Cardiac muscle cell (in vitro differentiated cells and primary cell): ENCODE measurements around the gene TFEC. TPM values are rescaled to one million over a fixed set of nuclear protein-coding genes. Genes with fewer than 3 reads are reported as not detected.

Experiments
- DNase-seq, 2 donors: peaks; one replicate each; pipeline versions ENCODE4 v3.0.0 to v3.0.0-alpha.2; 2010 to 2017; ENCODE audit warnings: low read depth in 1 of 2, low spot score in 1 of 2
- H3K27ac ChIP-seq: fragments of 200-600 bp; sonication (generic); 2 replicates; pipeline ENCODE4 v1.5.1; 2016
- H3K27me3 ChIP-seq: fragments of 200-600 bp; sonication (generic); 2 replicates; pipeline ENCODE4 v1.6.0; 2016; ENCODE audit warnings: control low read depth
- H3K36me3 ChIP-seq: fragments of 200-600 bp; sonication (generic); 2 replicates; pipeline ENCODE4 v1.5.1; 2016; ENCODE audit warnings: control low read depth
- H3K4me1 ChIP-seq: fragments of 200-600 bp; sonication (generic); 2 replicates; pipeline ENCODE4 v1.8.1; 2017; ENCODE audit warnings: low read depth, mild to moderate bottlenecking, mixed run types
- H3K4me3 ChIP-seq: fragments of 200-600 bp; sonication (generic); 2 replicates; pipeline ENCODE4 v1.5.1; 2016; ENCODE audit warnings: mild to moderate bottlenecking
- H3K9me3 ChIP-seq: fragments of 200-600 bp; sonication (generic); 2 replicates; pipeline ENCODE4 v1.5.1; 2017; ENCODE audit warnings: low read depth, mild to moderate bottlenecking, control low read depth
- polyA plus RNA-seq: library from polyadenylated mRNA; unstranded; fragments of >200 nt; fragmentation: Nextera tagmentation; extraction: Ambion mirVana; gene quantifications from 2 replicates; pipeline ENCODE4 v1.2.1, GENCODE V29; 2016
- total RNA-seq: library from RNA; depleted of rRNA; stranded (reverse); fragments of >200 nt; gene quantifications from 2 replicates; pipeline ENCODE4 v1.2.3, GENCODE V29; 2016
- TF ChIP-seq, protein P1 (sequence below): IDR thresholded peaks from 2 replicates; pipeline ENCODE4 v1.5.1; 2012; ENCODE audit warnings: low read depth, mild to moderate bottlenecking, low read length

The TFEC gene
- total and polyA plus RNA-seq, 2 experiments from 2014 or later: not detected

DNA sequence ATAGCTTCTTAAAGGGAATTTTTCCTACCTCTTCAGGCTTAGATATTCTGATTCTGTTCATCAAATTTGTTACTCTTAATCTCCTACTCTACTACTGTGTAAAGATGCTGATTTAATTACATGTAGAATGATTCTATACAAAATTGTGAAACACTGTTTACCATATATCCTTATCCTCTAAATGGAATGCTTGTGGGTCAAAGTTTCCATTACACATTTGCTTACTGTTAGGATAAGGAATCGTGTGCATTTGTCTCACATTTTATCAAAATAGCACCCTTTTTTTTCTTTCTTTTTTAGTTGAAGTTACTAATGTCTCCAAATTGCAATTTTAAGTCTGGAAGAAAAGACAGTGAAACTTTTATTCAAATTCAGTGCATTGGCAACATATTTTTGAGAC is 65.3 kb downstream of the TFEC start:
- H3K4me3 ChIP-seq: no peak overlapping the region
- TF ChIP-seq, protein P1, sequence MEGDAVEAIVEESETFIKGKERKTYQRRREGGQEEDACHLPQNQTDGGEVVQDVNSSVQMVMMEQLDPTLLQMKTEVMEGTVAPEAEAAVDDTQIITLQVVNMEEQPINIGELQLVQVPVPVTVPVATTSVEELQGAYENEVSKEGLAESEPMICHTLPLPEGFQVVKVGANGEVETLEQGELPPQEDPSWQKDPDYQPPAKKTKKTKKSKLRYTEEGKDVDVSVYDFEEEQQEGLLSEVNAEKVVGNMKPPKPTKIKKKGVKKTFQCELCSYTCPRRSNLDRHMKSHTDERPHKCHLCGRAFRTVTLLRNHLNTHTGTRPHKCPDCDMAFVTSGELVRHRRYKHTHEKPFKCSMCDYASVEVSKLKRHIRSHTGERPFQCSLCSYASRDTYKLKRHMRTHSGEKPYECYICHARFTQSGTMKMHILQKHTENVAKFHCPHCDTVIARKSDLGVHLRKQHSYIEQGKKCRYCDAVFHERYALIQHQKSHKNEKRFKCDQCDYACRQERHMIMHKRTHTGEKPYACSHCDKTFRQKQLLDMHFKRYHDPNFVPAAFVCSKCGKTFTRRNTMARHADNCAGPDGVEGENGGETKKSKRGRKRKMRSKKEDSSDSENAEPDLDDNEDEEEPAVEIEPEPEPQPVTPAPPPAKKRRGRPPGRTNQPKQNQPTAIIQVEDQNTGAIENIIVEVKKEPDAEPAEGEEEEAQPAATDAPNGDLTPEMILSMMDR: no peak
- H3K27ac ChIP-seq: no peak overlapping the region
- no peaks in the 10 kb centered on the region for H3K4me1 ChIP-seq
- no peaks in the 10 kb centered on the region for H3K9me3 ChIP-seq
- H3K36me3 ChIP-seq: no peaks in the 10 kb centered on the region
- DNase-seq: no peak
- no peaks in the 10 kb centered on the region for H3K27me3 ChIP-seq

DNA sequence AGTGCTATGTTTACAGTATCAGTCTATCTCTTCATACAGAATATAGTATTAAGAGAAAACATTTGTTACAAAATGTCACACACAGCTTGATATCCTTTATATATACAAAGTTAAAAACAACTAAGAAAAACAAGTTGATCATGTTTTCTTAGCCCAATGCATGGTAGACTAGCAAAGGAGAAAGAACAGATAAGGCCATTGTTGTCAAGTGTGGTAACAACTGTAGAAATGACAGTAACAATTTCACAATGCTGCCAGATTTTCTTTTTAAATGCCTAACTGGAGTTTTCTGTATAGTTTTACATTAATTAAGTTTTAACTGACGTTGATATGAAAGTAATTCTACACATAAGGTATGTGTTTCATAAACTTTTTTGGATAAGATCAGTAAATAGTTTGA is 65.8 kb downstream of the TFEC start:
- TF ChIP-seq, protein P1: no peak
- H3K9me3 ChIP-seq: no peaks in the 10 kb centered on the region
- H3K4me1 ChIP-seq: no peaks in the 10 kb centered on the region
- H3K4me3 ChIP-seq: no peak overlapping the region
- H3K36me3 ChIP-seq: no peaks in the 10 kb centered on the region
- no peak overlapping the region for H3K27ac ChIP-seq
- H3K27me3 ChIP-seq: no peaks in the 10 kb centered on the region
- DNase-seq: no peak

DNA sequence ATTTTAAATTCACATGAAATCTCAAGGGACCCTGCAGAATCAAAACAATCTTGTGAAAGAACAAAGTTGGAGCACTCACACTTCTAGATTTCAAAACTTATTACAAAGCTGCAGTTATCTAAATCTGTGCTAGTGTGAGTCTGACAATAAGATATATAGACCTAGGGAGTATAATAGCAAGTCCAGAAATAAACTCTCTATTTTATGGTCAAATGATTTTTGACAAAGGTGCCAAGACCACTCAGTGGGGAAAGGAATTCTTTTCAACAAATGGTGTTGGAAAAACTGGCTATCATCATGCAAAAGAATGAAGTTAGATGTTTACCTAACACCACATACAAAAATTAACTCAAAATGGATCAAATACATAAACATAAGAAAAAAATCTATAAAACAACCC is 68.2 kb downstream of the TFEC start:
- TF ChIP-seq, protein P1: no peak
- no peak for DNase-seq

DNA sequence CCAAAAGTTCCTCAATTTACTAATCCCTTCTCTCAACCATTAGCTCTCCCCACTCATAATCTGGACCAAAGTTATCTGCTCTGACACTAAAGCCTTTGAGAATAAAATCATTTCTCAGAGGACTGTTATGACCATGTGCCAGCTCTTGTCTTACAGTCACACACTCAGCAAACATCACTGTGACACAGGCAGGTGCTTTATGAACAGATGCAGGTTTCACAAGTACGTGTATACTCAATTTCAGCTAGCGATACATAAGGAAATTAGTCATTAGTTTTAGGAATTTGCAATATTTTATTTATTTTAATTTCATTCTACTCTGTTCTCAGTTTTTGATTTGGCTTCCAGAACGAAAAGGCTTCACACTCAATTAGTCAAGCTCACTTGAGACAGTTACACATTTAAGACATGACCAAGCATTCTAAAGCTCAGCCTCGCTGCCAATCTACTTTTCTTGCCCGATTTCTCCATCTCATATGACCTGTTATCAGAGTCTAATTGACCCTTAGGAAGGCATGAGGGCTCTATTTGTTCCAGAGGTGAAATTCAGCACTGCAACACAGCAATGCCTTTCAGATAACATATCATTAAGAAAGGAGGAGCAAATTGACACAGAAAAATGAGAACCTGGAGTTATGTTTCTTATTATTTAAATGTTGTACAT is 76.8 kb downstream of the TFEC start:
- no peaks in the 10 kb centered on the region for H3K36me3 ChIP-seq
- no peaks in the 10 kb centered on the region for H3K4me1 ChIP-seq
- H3K9me3 ChIP-seq: no peaks in the 10 kb centered on the region
- TF ChIP-seq, protein P1: no peak
- no peak overlapping the region for H3K4me3 ChIP-seq
- DNase-seq: no peak
- H3K27ac ChIP-seq: no peak overlapping the region
- no peaks in the 10 kb centered on the region for H3K27me3 ChIP-seq

More for the DNA sequence above, 68.2 kb downstream of the TFEC start:
- Histone ChIP-seq H3K4me3 (no peak overlapping the region), H3K27ac (no peak overlapping the region), H3K4me1 (no peaks in the 10 kb centered on the region), H3K9me3 (no peaks in the 10 kb centered on the region), H3K27me3 (no peaks in the 10 kb centered on the region), H3K36me3 (no peaks in the 10 kb centered on the region)

DNA sequence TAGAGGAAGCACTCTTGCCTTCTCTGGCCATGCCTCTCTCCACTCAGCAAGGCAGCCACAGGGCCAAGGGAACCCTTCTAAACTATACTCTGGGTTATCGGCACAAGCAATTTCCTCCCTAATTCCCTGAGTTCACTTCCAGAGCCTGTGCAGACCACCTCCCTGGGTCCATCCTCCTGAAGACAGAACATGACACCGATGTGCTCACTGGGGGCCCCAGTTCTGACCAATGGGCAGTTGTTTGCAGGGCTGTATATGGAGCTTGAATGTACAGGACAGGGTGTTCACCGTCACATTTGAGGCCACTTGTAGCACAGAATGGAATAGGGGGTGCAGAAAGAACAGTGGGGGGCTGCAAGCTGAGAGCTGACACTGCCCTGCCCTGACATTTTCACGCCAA is 77.7 kb downstream of the TFEC start:
- H3K4me3 ChIP-seq: no peak overlapping the region
- no peaks in the 10 kb centered on the region for H3K27me3 ChIP-seq
- no peak overlapping the region for H3K27ac ChIP-seq
- no peaks in the 10 kb centered on the region for H3K4me1 ChIP-seq
- DNase-seq: no peak
- H3K9me3 ChIP-seq: no peaks in the 10 kb centered on the region
- H3K36me3 ChIP-seq: no peaks in the 10 kb centered on the region
- TF ChIP-seq, protein P1: no peak
